GM21529 (cell line): ENCODE data around the gene ANGPTL7.
"Not testable (repeated sequence)": the region's sequence is repeated elsewhere in the genome, so short reads cannot be mapped to it uniquely, and the experiment has no call there.

Experiments
- ATAC-seq: cut with Tn5 transposase; IDR thresholded peaks from one replicate; pipeline ENCODE4 v1.9.1; 2021; ENCODE audit not compliant: unreplicated experiment

ANGPTL7 gene

GRCh38 chr1:11188858-11189451 lies at the start of gene ANGPTL7:
Gene ANGPTL7 (plus strand): TSS chr1:11189355. CDS start chr1:11189580, 225 bp downstream.
- no peak for ATAC-seq

- no peak for ATAC-seq
Measured at GRCh38 chr1:11142618-11143391, 46.4 kb upstream of the ANGPTL7 start.

GRCh38 chr1:11143401-11143800 lies 45.8 kb upstream of the ANGPTL7 start:
- no peak for ATAC-seq

- no peak for ATAC-seq
Measured at GRCh38 chr1:11143907-11144306, 45.2 kb upstream of the ANGPTL7 start.

- ATAC-seq, result no peak
Measured at GRCh38 chr1:11144570-11145256, 44.4 kb upstream of the ANGPTL7 start.

GRCh38 chr1:11145741-11146140 lies 43.4 kb upstream of the ANGPTL7 start:
- no peak for ATAC-seq

GRCh38 chr1:11147197-11147770 lies 41.9 kb upstream of the ANGPTL7 start:
- no peak for ATAC-seq

- ATAC-seq, result no peak
Measured at GRCh38 chr1:11150326-11150725, 38.8 kb upstream of the ANGPTL7 start.

GRCh38 chr1:11151114-11151513 lies 38.0 kb upstream of the ANGPTL7 start:
- no peak for ATAC-seq

- no peak for ATAC-seq
Measured at GRCh38 chr1:11151826-11152612, 37.1 kb upstream of the ANGPTL7 start.

GRCh38 chr1:11152755-11153154 lies 36.4 kb upstream of the ANGPTL7 start:
- ATAC-seq, result no peak

- no peak for ATAC-seq
Measured at GRCh38 chr1:11153184-11153583, 36.0 kb upstream of the ANGPTL7 start.

- ATAC-seq, result no peak
Measured at GRCh38 chr1:11156441-11156840, 32.7 kb upstream of the ANGPTL7 start.

- no peak for ATAC-seq
Measured at GRCh38 chr1:11156963-11157362, 32.2 kb upstream of the ANGPTL7 start.

- no peak for ATAC-seq
Measured at GRCh38 chr1:11157394-11157793, 31.8 kb upstream of the ANGPTL7 start.

GRCh38 chr1:11157867-11158266 lies 31.3 kb upstream of the ANGPTL7 start:
- no peak for ATAC-seq

- ATAC-seq, result no peak
Measured at GRCh38 chr1:11158291-11158690, 30.9 kb upstream of the ANGPTL7 start.

- ATAC-seq, result no peak
Measured at GRCh38 chr1:11158720-11159321, 30.3 kb upstream of the ANGPTL7 start.

- ATAC-seq, result not testable (repeated sequence)
Measured at GRCh38 chr1:11162752-11163151, 26.4 kb upstream of the ANGPTL7 start.

GRCh38 chr1:11166744-11167143 lies 22.4 kb upstream of the ANGPTL7 start:
- ATAC-seq, result not testable (repeated sequence)
